Brain microvascular endothelial cell (primary cell): Measurements from ENCODE around the gene NEU4.
"Not testable (repeated sequence)": the region's sequence is repeated elsewhere in the genome, so short reads cannot be mapped to it uniquely, and the experiment has no call there.

Experiments
- DNase-seq: peaks from one replicate; pipeline ENCODE4 v3.0.0-alpha.2; 2020
- H3K27ac ChIP-seq: fragments of 250-450 bp; sonication (Bioruptor Pico); 2 replicates; pipeline ENCODE4 v1.5.1; 2020; ENCODE audit warnings: mild to moderate bottlenecking, moderate library complexity
- H3K27me3 ChIP-seq: fragments of 250-450 bp; sonication (Bioruptor Pico); replicated peaks from 2 replicates; pipeline ENCODE4 v1.5.1; 2020; ENCODE audit warnings: mild to moderate bottlenecking
- H3K36me3 ChIP-seq: fragments of 250-450 bp; sonication (Bioruptor Pico); replicated peaks from 2 replicates; pipeline ENCODE4 v1.5.1; 2020; ENCODE audit warnings: mild to moderate bottlenecking
- H3K4me3 ChIP-seq: 2 replicates; pipeline ENCODE4 v1.5.1; 2011; ENCODE audit warnings: low read depth, mild to moderate bottlenecking, control low read depth, low read length, moderate library complexity
- in situ Hi-C: cut with HindIII; loops from 2 replicates; pipeline ENCODE4 v1.10.0; 2017; ENCODE audit warnings: low sequenced_read_pairs, low pct_ligation_motif_present
- TF ChIP-seq, protein P1 (sequence below): IDR thresholded peaks from 2 replicates; pipeline ENCODE4 v1.5.1; 2011; ENCODE audit warnings: low read depth, mild to moderate bottlenecking, moderate library complexity, low read length, control low read depth, inconsistent platforms; ENCODE audit errors: missing control alignments

Gene NEU4

DNA sequence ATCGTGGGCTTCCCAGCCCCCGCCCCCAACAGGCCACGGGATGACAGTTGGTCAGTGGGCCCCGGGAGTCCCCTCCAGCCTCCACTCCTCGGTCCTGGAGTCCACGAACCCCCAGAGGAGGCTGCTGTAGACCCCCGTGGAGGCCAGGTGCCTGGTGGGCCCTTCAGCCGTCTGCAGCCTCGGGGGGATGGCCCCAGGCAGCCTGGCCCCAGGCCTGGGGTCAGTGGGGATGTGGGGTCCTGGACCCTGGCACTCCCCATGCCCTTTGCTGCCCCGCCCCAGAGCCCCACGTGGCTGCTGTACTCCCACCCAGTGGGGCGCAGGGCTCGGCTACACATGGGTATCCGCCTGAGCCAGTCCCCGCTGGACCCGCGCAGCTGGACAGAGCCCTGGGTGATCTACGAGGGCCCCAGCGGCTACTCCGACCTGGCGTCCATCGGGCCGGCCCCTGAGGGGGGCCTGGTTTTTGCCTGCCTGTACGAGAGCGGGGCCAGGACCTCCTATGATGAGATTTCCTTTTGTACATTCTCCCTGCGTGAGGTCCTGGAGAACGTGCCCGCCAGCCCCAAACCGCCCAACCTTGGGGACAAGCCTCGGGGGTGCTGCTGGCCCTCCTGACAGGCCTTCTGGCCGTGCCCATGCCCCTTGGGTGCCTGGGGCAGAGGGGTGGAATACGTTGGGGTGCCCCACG lies 7.6 kb downstream of the NEU4 start:
- H3K36me3 ChIP-seq = no peaks in the 10 kb centered on the region
- in situ Hi-C loops = no loop called here
- no peak overlapping the region for H3K4me3 ChIP-seq
- TF ChIP-seq, protein P1, sequence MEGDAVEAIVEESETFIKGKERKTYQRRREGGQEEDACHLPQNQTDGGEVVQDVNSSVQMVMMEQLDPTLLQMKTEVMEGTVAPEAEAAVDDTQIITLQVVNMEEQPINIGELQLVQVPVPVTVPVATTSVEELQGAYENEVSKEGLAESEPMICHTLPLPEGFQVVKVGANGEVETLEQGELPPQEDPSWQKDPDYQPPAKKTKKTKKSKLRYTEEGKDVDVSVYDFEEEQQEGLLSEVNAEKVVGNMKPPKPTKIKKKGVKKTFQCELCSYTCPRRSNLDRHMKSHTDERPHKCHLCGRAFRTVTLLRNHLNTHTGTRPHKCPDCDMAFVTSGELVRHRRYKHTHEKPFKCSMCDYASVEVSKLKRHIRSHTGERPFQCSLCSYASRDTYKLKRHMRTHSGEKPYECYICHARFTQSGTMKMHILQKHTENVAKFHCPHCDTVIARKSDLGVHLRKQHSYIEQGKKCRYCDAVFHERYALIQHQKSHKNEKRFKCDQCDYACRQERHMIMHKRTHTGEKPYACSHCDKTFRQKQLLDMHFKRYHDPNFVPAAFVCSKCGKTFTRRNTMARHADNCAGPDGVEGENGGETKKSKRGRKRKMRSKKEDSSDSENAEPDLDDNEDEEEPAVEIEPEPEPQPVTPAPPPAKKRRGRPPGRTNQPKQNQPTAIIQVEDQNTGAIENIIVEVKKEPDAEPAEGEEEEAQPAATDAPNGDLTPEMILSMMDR = no peak
- no peaks in the 10 kb centered on the region for H3K27me3 ChIP-seq
- H3K27ac ChIP-seq = no peak overlapping the region
- DNase-seq = no peak

DNA sequence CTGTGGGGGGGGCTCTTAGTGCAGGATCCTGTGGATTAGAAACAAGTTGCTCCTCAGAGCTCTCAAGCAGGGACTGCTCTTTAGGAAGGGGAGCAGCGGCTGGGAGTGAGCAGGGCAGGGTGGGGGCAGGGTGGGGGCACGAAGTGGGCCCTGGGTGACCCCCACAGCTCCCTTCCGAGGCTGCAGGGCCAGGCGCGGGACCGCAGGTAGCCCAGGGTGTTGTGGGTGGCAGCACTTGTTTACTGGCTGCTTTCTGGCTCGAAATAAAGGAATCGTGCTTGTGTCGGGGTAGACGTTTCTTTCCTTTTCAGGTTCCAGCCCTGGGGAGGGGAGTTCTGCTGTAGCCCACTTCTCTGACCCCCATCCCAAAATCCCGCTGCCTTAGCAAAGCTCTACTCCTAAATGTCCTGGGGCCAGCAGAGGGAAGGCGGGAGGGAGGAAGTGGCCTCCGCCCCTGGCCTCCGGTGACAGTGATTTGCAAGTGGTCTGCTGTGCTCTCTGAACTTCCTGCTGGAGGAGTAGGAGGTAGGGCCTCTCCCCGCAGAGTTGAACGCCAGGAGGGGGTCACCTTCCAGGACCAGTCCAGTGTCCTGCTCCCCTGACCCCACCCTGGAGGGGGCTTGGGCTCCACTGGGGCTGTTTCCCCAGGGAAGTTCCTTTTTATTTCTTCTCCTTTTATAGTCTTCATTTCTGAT lies 8.3 kb downstream of the NEU4 start:
- Histone ChIP-seq H3K27ac (no peak overlapping the region), H3K36me3 (no peaks in the 10 kb centered on the region), H3K27me3 (no peaks in the 10 kb centered on the region), H3K4me3 (no peak overlapping the region)
- in situ Hi-C loops = no loop called here
- TF ChIP-seq, protein P1 = no peak
- DNase-seq = no peak

DNA sequence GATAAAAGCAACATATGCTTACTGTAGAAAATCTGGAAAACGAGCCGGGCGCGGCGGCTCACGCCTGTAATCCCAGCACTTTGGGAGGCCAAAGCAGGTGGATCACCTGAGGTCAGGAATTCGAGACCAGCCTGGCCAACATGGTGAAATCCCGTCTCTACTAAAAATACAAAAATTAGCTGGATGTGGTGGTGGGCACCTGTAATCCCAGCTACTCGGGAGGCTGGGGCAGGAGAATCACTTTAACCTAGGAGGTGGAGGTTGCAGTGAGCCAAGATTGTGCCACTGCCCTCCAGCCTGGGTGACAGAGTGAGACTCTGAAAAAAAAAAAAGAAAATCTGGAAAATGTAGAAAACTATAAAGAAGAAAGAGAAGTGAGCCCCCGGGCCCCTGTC lies 8.8 kb downstream of the NEU4 start:
- H3K27me3 ChIP-seq, DNase-seq, H3K27ac ChIP-seq, in situ Hi-C loops, H3K36me3 ChIP-seq, H3K4me3 ChIP-seq: not testable (repeated sequence)

DNA sequence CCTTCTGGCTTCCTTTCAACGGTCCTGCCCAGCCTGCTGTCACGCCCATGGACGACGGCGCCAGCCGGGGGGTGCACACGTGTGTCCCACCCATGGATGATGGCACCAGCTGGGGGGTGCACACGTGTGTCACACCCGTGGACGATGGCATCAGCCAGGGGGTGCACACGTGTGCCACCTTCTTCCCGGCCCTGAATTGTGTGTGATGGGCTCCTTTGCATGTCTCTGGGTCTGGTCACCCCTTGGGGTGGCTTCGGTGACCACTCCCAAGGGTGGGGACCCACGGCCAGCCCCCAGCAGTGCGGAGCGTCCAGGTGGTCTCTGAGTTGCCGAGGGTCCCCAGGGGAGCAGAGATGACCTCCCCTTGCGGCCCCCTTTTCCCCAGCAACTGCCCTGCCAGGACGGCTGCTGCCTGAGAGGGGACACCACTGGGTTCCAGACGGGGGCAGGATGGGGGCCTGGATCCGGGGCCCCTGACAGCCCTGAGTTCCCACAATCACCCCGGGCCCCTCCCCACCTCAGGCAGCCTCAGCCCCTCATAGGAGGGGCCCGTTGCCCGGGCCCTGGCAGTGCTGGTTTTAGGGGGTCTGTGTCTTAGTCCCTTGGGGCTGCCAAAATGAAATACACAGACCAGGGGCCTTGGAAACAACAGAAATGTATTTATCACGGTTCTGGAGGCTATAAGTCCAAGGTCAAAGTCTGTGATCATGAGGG lies 9.4 kb downstream of the NEU4 start:
- TF ChIP-seq, protein P1 = no peak
- in situ Hi-C loops = no loop called here
- Histone ChIP-seq H3K36me3 (no peaks in the 10 kb centered on the region), H3K27ac (no peak overlapping the region), H3K4me3 (no peak overlapping the region), H3K27me3 (no peaks in the 10 kb centered on the region)
- no peak for DNase-seq

DNA sequence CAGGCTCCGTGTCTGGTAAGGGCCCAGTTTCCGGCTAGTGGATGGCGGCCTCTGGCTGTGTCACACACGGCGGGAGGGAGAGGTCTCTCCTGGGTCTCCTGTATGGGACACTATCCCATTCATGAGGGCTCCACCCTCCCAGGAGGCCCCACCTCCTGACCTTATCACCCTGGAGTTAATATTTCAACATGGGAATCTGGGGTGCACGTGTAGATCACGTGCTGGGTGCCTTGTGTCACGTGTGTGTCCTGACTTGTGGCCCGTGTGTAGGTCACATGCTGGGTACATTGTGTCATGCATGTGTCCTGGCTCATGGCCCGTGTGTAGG lies 9.9 kb downstream of the NEU4 start:
- Histone ChIP-seq H3K27ac (no peak overlapping the region), H3K27me3 (no peaks in the 10 kb centered on the region), H3K36me3 (no peaks in the 10 kb centered on the region), H3K4me3 (no peak overlapping the region)
- DNase-seq = no peak
- in situ Hi-C loops = no loop called here
- TF ChIP-seq, protein P1 = no peak

DNA sequence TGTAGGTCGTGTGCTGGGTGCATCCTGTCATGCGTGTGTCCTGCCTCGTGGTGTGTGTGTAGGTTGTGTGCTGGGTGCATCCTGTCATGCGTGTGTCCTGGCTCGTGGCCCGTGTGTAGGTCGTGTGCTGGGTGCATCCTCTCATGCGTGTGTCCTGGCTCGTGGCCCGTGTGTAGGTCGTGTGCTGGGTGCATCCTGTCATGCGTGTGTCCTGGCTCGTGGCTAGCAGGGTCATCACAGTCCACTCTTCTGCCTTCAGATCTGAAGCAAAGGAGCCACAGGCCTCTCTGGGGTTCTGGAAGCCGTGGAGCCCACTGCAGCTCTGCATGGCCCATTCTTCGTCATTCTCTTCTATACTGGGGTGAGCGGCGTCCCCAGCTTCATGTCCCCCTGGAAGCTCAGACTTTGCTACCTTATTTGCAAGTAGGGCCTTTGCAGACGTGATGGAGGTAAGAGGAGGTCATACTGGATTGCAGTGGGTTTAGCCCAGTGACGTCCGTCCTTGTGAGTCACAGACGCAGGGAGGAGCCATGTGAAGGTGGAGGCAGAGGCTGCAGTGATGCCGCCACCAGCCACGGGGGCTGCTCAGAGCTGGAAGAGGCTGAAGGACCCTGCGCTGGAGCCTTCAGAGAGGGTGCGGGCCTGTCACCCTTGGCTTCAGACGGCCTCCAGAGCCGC lies 11.1 kb downstream of the NEU4 start:
- H3K27ac ChIP-seq, H3K4me3 ChIP-seq, H3K27me3 ChIP-seq, H3K36me3 ChIP-seq, in situ Hi-C loops, DNase-seq: not testable (repeated sequence)
